GM23338 (cell line): ENCODE results near the gene ERBB4. TPM values are rescaled to one million over a fixed set of nuclear protein-coding genes. Genes with fewer than 3 reads are reported as not detected.

Experiments
- ATAC-seq: fragments of 200-7000 bp; cut with Tn5 transposase; 3 replicates; pipeline ENCODE4 v1.9.1; 2020
- DNase-seq: peaks from one replicate; pipeline ENCODE4 v3.0.0-alpha.2; 2015; ENCODE audit warnings: low spot score
- H2AFZ ChIP-seq: fragments of 200-600 bp; sonication (generic); 2 replicates; pipeline ENCODE4 v1.8.0; 2016; ENCODE audit warnings: antibody characterized with exemption, mild to moderate bottlenecking, moderate library complexity
- H3F3A ChIP-seq: fragments of 200-600 bp; sonication (generic); replicated peaks from 2 replicates; pipeline ENCODE4 v1.8.0; 2017; ENCODE audit warnings: antibody characterized with exemption, mixed run types, low read depth
- H3K27ac ChIP-seq: fragments of 200-600 bp; sonication (generic); 2 replicates; pipeline ENCODE4 v1.6.1; 2016; ENCODE audit warnings: low read depth
- H3K27me3 ChIP-seq: fragments of 200-600 bp; sonication (generic); 2 replicates; pipeline ENCODE4 v1.8.0; 2016; ENCODE audit warnings: mild to moderate bottlenecking, mixed run types, moderate library complexity; ENCODE audit not compliant: insufficient read depth
- H3K36me3 ChIP-seq: fragments of 200-600 bp; sonication (generic); 2 replicates; pipeline ENCODE4 v1.8.0; 2016; ENCODE audit warnings: mild to moderate bottlenecking; ENCODE audit not compliant: insufficient read depth
- H3K4me1 ChIP-seq: fragments of 200-600 bp; sonication (generic); 2 replicates; pipeline ENCODE4 v1.8.0; 2016; ENCODE audit warnings: mild to moderate bottlenecking, moderate library complexity; ENCODE audit not compliant: insufficient read depth
- H3K4me2 ChIP-seq: fragments of 200-600 bp; sonication (generic); 2 replicates; pipeline ENCODE4 v1.7.1; 2017; ENCODE audit warnings: mixed run types
- H3K4me3 ChIP-seq: fragments of 200-600 bp; sonication (generic); 2 replicates; pipeline ENCODE4 v1.6.1; 2016; ENCODE audit warnings: mixed run types
- H3K79me2 ChIP-seq: fragments of 200-600 bp; sonication (generic); replicated peaks from 2 replicates; pipeline ENCODE4 v1.8.0; 2017; ENCODE audit warnings: mild to moderate bottlenecking; ENCODE audit not compliant: insufficient read depth
- H3K9me2 ChIP-seq: fragments of 200-600 bp; sonication (generic); 2 replicates; pipeline ENCODE4 v1.8.0; 2017; ENCODE audit not compliant: insufficient read depth
- H4K20me1 ChIP-seq: fragments of 200-600 bp; sonication (generic); replicated peaks from 2 replicates; pipeline ENCODE4 v1.8.0; 2017; ENCODE audit warnings: mild to moderate bottlenecking; ENCODE audit not compliant: insufficient read depth
- H3K27ac Mint-ChIP-seq: 2 replicates; pipeline ENCODE4 v1.8.0; 2020; ENCODE audit warnings: inconsistent platforms, mild to moderate bottlenecking, moderate library complexity, mixed read lengths
- H3K27me3 Mint-ChIP-seq: 3 replicates; pipeline ENCODE4 v1.8.0; 2022; ENCODE audit warnings: low read depth, mild to moderate bottlenecking, moderate library complexity, mixed read lengths, inconsistent platforms; ENCODE audit not compliant: insufficient read depth, poor library complexity
- H3K36me3 Mint-ChIP-seq: 3 replicates; pipeline ENCODE4 v1.8.0; 2021; ENCODE audit warnings: low read depth, mild to moderate bottlenecking, inconsistent platforms, moderate library complexity, mixed read lengths
- H3K4me1 Mint-ChIP-seq: 3 replicates; pipeline ENCODE4 v1.8.0; 2020; ENCODE audit warnings: mild to moderate bottlenecking, inconsistent platforms, mixed read lengths
- H3K4me3 Mint-ChIP-seq: 3 replicates; pipeline ENCODE4 v1.8.0; 2021; ENCODE audit warnings: moderate library complexity, mild to moderate bottlenecking, inconsistent platforms, mixed read lengths
- H3K9me3 Mint-ChIP-seq: 3 replicates; pipeline ENCODE4 v1.8.0; 2020; ENCODE audit warnings: moderate library complexity, mild to moderate bottlenecking, inconsistent platforms, mixed read lengths
- CREB1 ChIP-seq: fragments of 250-450 bp; sonication (Bioruptor Pico); IDR thresholded peaks from 2 replicates; pipeline ENCODE4 v1.5.0; 2020; ENCODE audit warnings: low read depth, mild to moderate bottlenecking, moderate library complexity
- ETS1 ChIP-seq: IDR thresholded peaks from 2 replicates; pipeline ENCODE4 v1.6.1; 2016; ENCODE audit warnings: antibody characterized with exemption
- EZH2 ChIP-seq: fragments of 200-600 bp; sonication (generic); IDR thresholded peaks from one replicate; pipeline ENCODE4 v1.8.0; 2017; ENCODE audit warnings: antibody characterized with exemption, mild to moderate bottlenecking, low read depth; ENCODE audit not compliant: unreplicated experiment
- JUNB ChIP-seq: IDR thresholded peaks from one replicate; pipeline ENCODE4 v1.6.1; 2016; ENCODE audit warnings: antibody characterized with exemption; ENCODE audit not compliant: unreplicated experiment
- NANOG ChIP-seq: IDR thresholded peaks from 2 replicates; pipeline ENCODE4 v1.6.1; 2016; ENCODE audit warnings: antibody characterized with exemption, borderline replicate concordance
- REST ChIP-seq: IDR thresholded peaks from one replicate; pipeline ENCODE4 v1.6.1; 2018; ENCODE audit warnings: antibody characterized with exemption; ENCODE audit not compliant: unreplicated experiment
- STAT1 ChIP-seq: IDR thresholded peaks from one replicate; pipeline ENCODE4 v1.6.1; 2016; ENCODE audit warnings: antibody characterized with exemption; ENCODE audit not compliant: unreplicated experiment
- ZNF114 ChIP-seq: fragments of 250-450 bp; sonication (Bioruptor Pico); IDR thresholded peaks from 2 replicates; pipeline ENCODE4 v1.5.0; 2020; ENCODE audit warnings: mild to moderate bottlenecking, moderate library complexity
- ZNF462 ChIP-seq: fragments of 250-450 bp; sonication (Bioruptor Pico); IDR thresholded peaks from 2 replicates; pipeline ENCODE4 v1.5.0; 2020; ENCODE audit warnings: mild to moderate bottlenecking, moderate library complexity
- polyA plus RNA-seq: library from polyadenylated mRNA; unstranded; fragments of >200 nt; fragmentation: Nextera tagmentation; extraction: Ambion mirVana; gene quantifications from 2 replicates; pipeline ENCODE4 v1.2.1, GENCODE V29; 2016
- total RNA-seq: library from RNA; depleted of rRNA; stranded (reverse); fragments of >200 nt; shearing (Covaris generic); gene quantifications from 2 replicates; pipeline ENCODE4 v1.2.3, GENCODE V29; 2014

Gene ERBB4
- total and polyA plus RNA-seq, 2 experiments from 2014 or later = 0.73 to 1.1 TPM

- no peak for TF ChIP-seq REST
- TF ChIP-seq CREB1 = no peak
- no peak for TF ChIP-seq ETS1
- no peak for TF ChIP-seq ZNF114 (CRISPR knock-in tag)
- TF ChIP-seq STAT1 = no peak
- TF ChIP-seq EZH2 = no peak
- no peak for TF ChIP-seq JUNB
Measured at GRCh38 chr2:211877061-211877460, 661.5 kb downstream of the ERBB4 start (continued).

- Histone ChIP-seq H3K4me3 (no peak overlapping the region), H3K4me1 (no peaks in the 10 kb centered on the region), H3K79me2 (no peaks in the 10 kb centered on the region), H3K9me2 (no peaks in the 10 kb centered on the region), H4K20me1 (no peaks in the 10 kb centered on the region), H3K27me3 (no peaks in the 10 kb centered on the region), H3K36me3 (no peaks in the 10 kb centered on the region), H3K4me2 (no peak overlapping the region), H3K27ac (no peak overlapping the region), H3F3A (no peaks in the 10 kb centered on the region), H2AFZ (no peak overlapping the region)
- H3K9me3 Mint-ChIP-seq = no peaks in the 10 kb centered on the region; the same call in 2 of the 3 replicates
- no peaks in the 10 kb centered on the region for H3K27me3 Mint-ChIP-seq
- no peaks in the 10 kb centered on the region for H3K36me3 Mint-ChIP-seq
- DNase-seq = no peak
- H3K27ac Mint-ChIP-seq = no peak overlapping the region
- no peak for ATAC-seq
- no peak overlapping the region for H3K4me3 Mint-ChIP-seq
- no peaks in the 10 kb centered on the region for H3K4me1 Mint-ChIP-seq
- TF ChIP-seq EZH2 (no peak), JUNB (no peak), ZNF462 (CRISPR knock-in tag) (no peak), NANOG (no peak), CREB1 (no peak), ETS1 (no peak), REST (no peak)
Measured at GRCh38 chr2:211875488-211875887, 663.1 kb downstream of the ERBB4 start.
